GM18505 (cell line): ENCODE results near the gene SLC25A27.

Experiments
- ATAC-seq: cut with Tn5 transposase; IDR thresholded peaks from one replicate; pipeline ENCODE4 v1.9.1; 2021; ENCODE audit not compliant: unreplicated experiment
- POLR2A ChIP-seq: IDR thresholded peaks from 4 replicates; pipeline ENCODE4 v1.6.1; 2011; ENCODE audit warnings: borderline replicate concordance; ENCODE audit not compliant: insufficient read depth, insufficient read length; ENCODE audit errors: extremely low read depth

The SLC25A27 gene

GRCh38 chr6:46661483-46661882 lies 8.7 kb downstream of the SLC25A27 start:
- no peak for TF ChIP-seq POLR2A
- no peak for ATAC-seq

DNA sequence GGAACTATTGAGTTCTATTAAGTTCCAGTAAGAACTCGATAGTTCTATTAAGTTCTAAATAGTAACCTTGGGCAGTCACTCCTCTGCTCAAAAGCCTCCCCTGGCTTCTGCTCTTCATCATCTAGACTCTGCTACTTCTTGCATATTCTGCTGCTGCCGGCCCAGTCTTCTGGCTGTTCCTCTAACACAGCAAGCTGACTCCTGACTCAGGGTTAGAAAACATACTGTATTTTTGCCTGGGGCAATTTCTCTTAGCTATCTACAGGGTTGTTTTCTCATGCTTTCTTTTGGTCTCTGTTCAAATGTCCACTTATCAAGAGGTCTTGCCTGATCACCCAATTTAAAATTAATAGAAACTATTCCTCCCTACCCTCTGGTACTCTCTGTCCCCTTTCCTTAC lies 14.6 kb downstream of the SLC25A27 start:
- no peak for ATAC-seq
- TF ChIP-seq POLR2A, result no peak

GRCh38 chr6:46674410-46674809 lies 21.6 kb downstream of the SLC25A27 start:
- no peak for TF ChIP-seq POLR2A
- ATAC-seq, result no peak

- ATAC-seq, result no peak
- no peak for TF ChIP-seq POLR2A
Measured at GRCh38 chr6:46676604-46677313, 24.0 kb downstream of the SLC25A27 start.

GRCh38 chr6:46677314-46677654 lies 24.5 kb downstream of the SLC25A27 start:
- ATAC-seq, result no peak
- TF ChIP-seq POLR2A, result no peak

GRCh38 chr6:46684771-46685170 lies 32.0 kb downstream of the SLC25A27 start:
- no peak for ATAC-seq

GRCh38 chr6:46687619-46688097 lies 34.9 kb downstream of the SLC25A27 start, which contains the start of gene TDRD6:
Gene TDRD6, plus strand, starts transcription at chr6:46687885. Its CDS starts 244 bp downstream, at chr6:46688129.
- ATAC-seq, result no peak
- TF ChIP-seq POLR2A, result no peak

More at GRCh38 chr6:46684771-46685170, 32.0 kb downstream of the SLC25A27 start:
- TF ChIP-seq POLR2A, result no peak

- no peak for TF ChIP-seq POLR2A
- no peak for ATAC-seq
Measured at GRCh38 chr6:46688117-46688965, 35.6 kb downstream of the SLC25A27 start.

DNA sequence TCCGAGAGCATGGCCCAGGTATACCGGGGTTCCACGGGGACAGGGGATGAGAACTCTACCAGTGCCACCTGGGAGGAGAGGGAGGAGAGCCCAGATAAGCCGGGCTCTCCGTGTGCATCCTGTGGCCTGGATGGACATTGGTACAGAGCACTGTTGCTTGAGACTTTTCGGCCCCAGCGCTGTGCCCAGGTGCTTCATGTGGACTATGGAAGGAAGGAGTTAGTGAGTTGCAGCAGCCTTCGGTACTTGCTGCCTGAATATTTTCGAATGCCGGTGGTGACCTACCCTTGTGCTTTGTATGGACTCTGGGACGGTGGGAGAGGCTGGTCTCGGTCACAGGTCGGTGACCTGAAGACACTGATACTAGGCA lies 36.2 kb downstream of the SLC25A27 start:
- no peak for ATAC-seq
- TF ChIP-seq POLR2A, result no peak

GRCh38 chr6:46689657-46690056 lies 36.9 kb downstream of the SLC25A27 start:
- no peak for TF ChIP-seq POLR2A
- ATAC-seq, result no peak

DNA sequence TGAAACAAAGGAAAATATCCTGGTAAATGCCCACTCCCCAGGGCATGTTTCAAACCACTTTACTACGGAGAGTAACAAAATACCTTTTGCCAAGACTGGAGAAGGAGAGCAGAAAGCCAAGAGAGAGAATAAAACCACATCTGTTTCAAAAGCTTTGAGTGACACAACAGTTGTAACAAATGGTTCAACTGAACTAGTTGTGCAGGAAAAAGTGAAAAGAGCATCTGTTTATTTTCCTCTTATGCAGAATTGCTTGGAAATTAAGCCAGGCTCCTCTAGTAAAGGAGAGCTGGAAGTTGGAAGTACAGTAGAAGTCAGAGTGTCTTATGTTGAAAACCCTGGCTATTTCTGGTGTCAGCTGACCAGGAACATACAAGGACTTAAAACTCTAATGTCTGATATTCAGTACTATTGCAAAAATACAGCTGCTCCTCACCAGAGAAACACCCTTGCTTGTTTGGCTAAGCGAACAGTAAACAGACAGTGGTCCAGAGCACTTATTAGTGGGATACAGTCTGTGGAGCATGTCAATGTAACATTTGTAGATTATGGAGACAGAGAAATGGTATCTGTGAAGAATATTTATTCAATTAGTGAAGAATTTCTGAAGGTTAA lies 37.5 kb downstream of the SLC25A27 start:
- TF ChIP-seq POLR2A, result no peak
- ATAC-seq, result no peak

- TF ChIP-seq POLR2A, result no peak
- no peak for ATAC-seq
Measured at GRCh38 chr6:46690911-46691451, 38.2 kb downstream of the SLC25A27 start.

DNA sequence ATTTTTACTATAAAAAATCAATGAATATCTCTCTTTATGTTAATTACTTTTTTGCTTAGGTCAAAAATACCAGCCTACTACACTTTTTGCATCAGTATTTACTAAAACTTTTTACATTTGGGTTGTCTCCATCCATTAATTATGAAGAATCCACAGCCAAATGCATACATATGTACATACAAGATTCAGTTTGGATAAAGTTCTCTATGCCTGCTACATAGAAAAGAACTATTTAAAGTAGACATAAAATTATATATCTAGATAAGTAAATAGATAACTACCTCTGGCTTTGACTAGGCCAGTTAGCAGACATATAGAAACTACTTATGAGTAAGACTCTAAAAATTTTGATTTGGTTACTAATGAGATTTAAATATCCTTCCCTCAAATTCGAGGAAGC lies 47.2 kb downstream of the SLC25A27 start:
- ATAC-seq, result no peak
- TF ChIP-seq POLR2A, result no peak
